Astrocyte of the spinal cord (primary cell): ENCODE data around the gene RNASET2.

ENCODE experiments used
- DNase-seq: peaks from one replicate; pipeline ENCODE4 v3.0.0; 2011; ENCODE audit warnings: low read depth, low spot score
- H3K4me3 ChIP-seq: 2 replicates; pipeline ENCODE4 v1.5.1; 2011; ENCODE audit warnings: low read depth, mild to moderate bottlenecking, low read length, moderate library complexity
- CTCF ChIP-seq: IDR thresholded peaks from 2 replicates; pipeline ENCODE4 v1.5.1; 2012; ENCODE audit warnings: low read depth, mild to moderate bottlenecking, low read length, inconsistent platforms
- in situ Hi-C: cut with HindIII; loops from 2 replicates; pipeline ENCODE4 v1.10.0; 2017; ENCODE audit warnings: low sequenced_read_pairs

RNASET2 gene

GRCh38 chr6:166942393-166943168, 13.8 kb downstream of the RNASET2 start:
- TF ChIP-seq CTCF, result no peak
- in situ Hi-C loops, result no loop called here
- no peak overlapping the region for H3K4me3 ChIP-seq
- no peak for DNase-seq

- in situ Hi-C loops, result no loop called here
- no peak overlapping the region for H3K4me3 ChIP-seq
- no peak for DNase-seq
- no peak for TF ChIP-seq CTCF
Measured at GRCh38 chr6:166940643-166941068, 15.7 kb downstream of the RNASET2 start.

- TF ChIP-seq CTCF, result no peak
- in situ Hi-C loops, result no loop called here
- DNase-seq, result no peak
- no peak overlapping the region for H3K4me3 ChIP-seq
Measured at GRCh38 chr6:166939894-166940293, 16.5 kb downstream of the RNASET2 start.

- in situ Hi-C loops, result no loop called here
- no peak overlapping the region for H3K4me3 ChIP-seq
- TF ChIP-seq CTCF, result no peak
- DNase-seq, result no peak
Measured at GRCh38 chr6:166939345-166939744, 17.0 kb downstream of the RNASET2 start.

- in situ Hi-C loops, result no loop called here
- TF ChIP-seq CTCF, result no peak
- no peak for DNase-seq
- no peak overlapping the region for H3K4me3 ChIP-seq
Measured at GRCh38 chr6:166938704-166939103, 17.6 kb downstream of the RNASET2 start.

- no peak for TF ChIP-seq CTCF
- no peak for DNase-seq
- in situ Hi-C loops, result no loop called here
- H3K4me3 ChIP-seq, result no peak overlapping the region
Measured at GRCh38 chr6:166938150-166938549, 18.2 kb downstream of the RNASET2 start.
